SH-SY5Y (cell line): ENCODE results near the gene TRIM15.

Experiments used
- GATA2 ChIP-seq: IDR thresholded peaks from 2 replicates; pipeline ENCODE4 v1.6.1; 2011; ENCODE audit warnings: mild to moderate bottlenecking, low read depth, low read length
- GATA3 ChIP-seq: IDR thresholded peaks from 2 replicates; pipeline ENCODE4 v1.6.1; 2011; ENCODE audit warnings: low read depth, mild to moderate bottlenecking, low read length, moderate library complexity

- TF ChIP-seq GATA3, result no peak
- TF ChIP-seq GATA2, result no peak
Measured at GRCh38 chr6:30178837-30179236, 15.5 kb downstream of the TRIM15 start.
